T1000 (cell line): ENCODE measurements around the gene TMEM135.
"Not testable (repeated sequence)": the region's sequence is repeated elsewhere in the genome, so short reads cannot be mapped to it uniquely, and the experiment has no call there.

Source experiments
- DNase-seq: peaks from one replicate; lab custom pipeline; 2025; ENCODE audit warnings: mixed read lengths; lab: John Stamatoyannopoulos, UW

TMEM135 gene

GRCh38 chr11:87141980-87142514 lies 104.3 kb downstream of the TMEM135 start:
- DNase-seq, result no peak

- no peak for DNase-seq
Measured at GRCh38 chr11:87142594-87142993, 104.9 kb downstream of the TMEM135 start.

DNA sequence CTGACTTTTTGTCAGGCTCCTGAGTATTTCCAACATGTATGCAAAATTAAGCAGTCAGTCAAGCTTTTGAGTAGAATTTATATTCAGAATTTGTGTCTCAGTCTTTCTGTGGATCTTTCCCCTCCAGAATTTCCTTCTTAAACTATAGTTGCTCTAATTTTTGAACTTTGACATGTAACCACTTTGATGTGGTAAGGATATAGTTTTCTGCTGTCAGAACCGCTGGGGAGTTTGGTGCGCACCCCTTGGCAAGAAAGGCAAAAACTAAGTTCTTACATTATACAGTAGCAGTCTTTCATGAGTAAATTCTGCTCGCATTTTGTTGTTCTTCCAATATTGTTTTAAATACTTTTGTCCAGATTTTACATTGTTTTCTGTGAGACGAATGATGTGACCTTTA lies 105.9 kb downstream of the TMEM135 start:
- DNase-seq, result no peak

- no peak for DNase-seq
Measured at GRCh38 chr11:87144252-87144651, 106.5 kb downstream of the TMEM135 start.

DNA sequence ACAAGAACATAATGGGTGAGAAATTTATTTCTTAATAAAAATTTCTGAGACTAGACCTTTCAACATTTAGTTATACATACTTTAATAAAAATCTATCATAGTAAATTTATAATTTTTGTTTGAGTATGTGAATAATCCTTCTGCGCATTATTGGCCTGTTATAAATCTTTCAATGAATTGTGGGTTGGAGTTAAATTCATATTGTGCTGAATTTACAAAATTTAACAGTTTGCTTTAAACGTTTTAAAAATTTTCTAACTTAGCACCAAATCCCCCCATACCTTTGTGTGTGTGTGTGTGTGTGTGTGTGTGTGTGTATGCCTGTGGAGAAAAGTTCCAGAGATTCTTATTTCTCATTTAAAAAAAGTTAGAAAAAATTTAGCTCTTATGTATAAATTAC lies 111.0 kb downstream of the TMEM135 start:
- no peak for DNase-seq

DNA sequence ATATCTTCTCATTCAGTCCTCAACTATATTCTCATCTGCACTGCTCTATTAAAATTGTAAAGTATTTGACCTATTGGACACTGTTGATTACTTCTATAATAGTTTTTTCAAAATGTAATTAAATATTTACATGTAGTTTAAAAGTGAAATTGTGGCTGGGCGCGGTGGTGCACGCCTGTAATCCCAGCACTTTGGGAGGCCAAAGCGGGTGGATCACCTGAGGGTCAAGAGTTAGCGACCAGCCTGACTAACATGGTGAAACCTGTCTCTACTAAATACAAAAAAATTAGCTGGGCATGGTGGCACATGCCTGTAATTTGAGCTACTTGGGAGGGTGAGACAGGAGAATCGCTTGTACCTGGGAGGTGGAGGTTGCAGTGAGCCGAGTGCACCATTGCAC lies 112.0 kb downstream of the TMEM135 start:
- not testable (repeated sequence) for DNase-seq

GRCh38 chr11:87150936-87151335 lies 113.2 kb downstream of the TMEM135 start:
- DNase-seq, result no peak

- no peak for DNase-seq
Measured at GRCh38 chr11:87154246-87154645, 116.5 kb downstream of the TMEM135 start.

GRCh38 chr11:87156970-87157369 lies 119.2 kb downstream of the TMEM135 start:
- DNase-seq, result no peak

GRCh38 chr11:87169076-87169475 lies 131.3 kb downstream of the TMEM135 start:
- not testable (repeated sequence) for DNase-seq

GRCh38 chr11:87173185-87174039 lies 135.7 kb downstream of the TMEM135 start:
- DNase-seq, result no peak

DNA sequence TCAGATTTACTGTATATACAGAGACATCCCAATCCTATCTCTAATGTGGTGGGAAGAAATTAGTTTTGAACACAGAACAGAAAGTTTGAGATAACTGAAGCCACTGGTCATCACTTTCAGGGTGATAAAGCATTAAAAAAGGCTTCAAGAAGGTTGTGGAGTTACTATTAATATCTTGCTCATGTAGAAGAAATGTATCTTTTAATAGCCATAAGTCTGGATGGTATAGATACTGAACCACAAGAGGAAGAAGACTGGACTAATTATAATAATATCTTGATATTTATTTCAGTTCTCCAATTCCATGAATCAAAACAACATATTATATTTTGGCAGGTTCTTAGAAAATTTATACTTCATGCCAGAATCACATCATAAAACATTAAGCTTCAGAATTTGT lies 137.1 kb downstream of the TMEM135 start:
- no peak for DNase-seq

DNA sequence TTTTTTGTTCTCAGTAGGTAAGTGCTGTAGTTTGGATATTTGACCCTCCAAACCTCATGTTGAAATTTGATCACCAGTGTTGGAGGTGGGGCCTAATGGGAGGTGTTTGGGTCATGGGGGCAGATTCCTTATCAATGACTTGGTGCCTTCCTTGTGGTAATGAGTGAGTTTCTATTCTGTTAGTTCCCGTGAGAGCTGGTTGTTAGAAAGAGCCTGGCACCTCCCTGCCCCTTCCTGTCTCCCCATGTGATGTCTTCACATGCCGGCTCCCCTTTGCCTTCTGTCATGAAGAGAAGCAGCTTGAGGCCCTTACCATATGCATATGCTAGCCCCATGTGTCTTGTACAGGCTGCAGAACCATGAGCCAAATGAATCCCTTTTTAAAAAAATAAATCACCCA lies 138.3 kb downstream of the TMEM135 start:
- DNase-seq, result no peak

- no peak for DNase-seq
Measured at GRCh38 chr11:87179621-87180020, 141.9 kb downstream of the TMEM135 start.

- DNase-seq, result no peak
Measured at GRCh38 chr11:87180742-87181141, 143.0 kb downstream of the TMEM135 start.

DNA sequence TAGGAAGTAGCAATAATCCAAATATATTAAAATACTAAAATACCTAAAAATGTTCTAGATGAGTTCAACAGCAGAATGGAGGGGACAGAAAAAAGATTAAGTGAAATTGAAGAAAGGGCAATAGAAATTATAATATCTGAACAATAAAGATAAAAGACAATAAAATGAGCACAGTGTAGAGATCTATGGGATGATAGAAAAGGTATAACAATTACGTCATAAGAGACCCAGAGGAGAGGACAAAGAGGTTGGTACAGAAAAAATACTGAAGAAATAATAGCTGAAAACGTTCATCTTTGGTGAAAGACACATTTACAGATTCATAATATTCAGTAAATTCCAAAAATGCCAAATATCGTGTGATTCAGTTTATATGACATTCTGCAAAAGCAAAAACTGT lies 143.4 kb downstream of the TMEM135 start:
- no peak for DNase-seq

- no peak for DNase-seq
Measured at GRCh38 chr11:87185228-87185627, 147.5 kb downstream of the TMEM135 start.

DNA sequence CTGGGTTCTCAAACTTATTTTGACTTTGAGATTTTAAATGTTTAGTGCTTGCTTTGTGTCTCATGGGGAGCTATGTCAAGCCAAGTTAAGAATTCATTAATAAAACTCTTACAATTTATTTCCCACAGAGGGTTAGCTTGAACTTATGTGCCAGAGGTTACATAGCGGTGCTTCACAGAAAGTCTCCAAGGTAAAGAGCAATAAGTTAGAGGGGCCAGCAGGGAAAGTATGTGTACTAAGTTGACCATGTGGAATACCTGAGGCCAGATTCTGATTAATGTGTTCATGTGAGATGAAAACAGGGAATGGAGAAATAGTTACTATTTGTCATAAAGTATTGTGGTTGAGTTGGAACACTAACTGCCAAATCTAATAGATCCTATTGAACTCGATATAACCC lies 149.3 kb downstream of the TMEM135 start:
- no peak for DNase-seq

DNA sequence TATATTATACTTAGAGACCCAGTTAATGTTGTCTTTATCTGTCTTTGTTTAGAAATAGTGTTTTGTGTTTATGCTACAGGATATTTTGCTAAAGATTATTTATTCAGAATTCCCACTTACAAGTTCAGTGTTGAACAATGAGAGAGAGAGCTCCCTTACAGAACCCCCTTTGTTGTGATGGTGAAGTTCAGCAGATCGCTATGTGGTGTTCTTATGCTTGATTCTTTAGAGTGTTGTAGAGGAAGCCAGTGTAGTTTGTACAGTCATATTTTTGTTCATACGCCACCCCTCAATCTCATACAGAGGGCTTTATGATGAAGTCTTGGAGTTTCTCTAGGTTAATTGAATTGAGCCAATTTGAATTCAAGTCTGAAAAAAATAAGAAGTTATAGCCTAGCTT lies 150.2 kb downstream of the TMEM135 start:
- DNase-seq, result no peak

DNA sequence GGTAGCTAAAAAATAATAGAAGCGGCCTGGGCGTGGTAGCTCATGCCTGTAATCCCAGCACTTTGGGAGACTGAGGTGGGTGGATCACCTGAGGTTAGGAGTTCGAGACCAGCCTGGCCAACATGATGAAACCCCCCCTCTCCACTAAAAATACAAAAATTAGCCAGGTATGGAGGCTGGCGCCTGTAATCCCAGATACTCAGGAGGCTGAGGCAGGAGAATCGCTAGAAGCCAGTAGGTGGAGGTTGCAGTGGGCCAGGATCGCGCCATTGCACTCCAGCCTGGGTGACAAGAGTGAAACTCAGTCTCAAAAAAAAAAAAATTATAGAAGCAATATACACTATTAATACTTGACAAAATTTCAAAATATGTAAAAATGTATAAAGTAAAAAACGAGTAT lies 150.7 kb downstream of the TMEM135 start:
- not testable (repeated sequence) for DNase-seq

- DNase-seq, result not testable (repeated sequence)
Measured at GRCh38 chr11:87188921-87189320, 151.2 kb downstream of the TMEM135 start.

- DNase-seq, result no peak
Measured at GRCh38 chr11:87190071-87190470, 152.3 kb downstream of the TMEM135 start.

DNA sequence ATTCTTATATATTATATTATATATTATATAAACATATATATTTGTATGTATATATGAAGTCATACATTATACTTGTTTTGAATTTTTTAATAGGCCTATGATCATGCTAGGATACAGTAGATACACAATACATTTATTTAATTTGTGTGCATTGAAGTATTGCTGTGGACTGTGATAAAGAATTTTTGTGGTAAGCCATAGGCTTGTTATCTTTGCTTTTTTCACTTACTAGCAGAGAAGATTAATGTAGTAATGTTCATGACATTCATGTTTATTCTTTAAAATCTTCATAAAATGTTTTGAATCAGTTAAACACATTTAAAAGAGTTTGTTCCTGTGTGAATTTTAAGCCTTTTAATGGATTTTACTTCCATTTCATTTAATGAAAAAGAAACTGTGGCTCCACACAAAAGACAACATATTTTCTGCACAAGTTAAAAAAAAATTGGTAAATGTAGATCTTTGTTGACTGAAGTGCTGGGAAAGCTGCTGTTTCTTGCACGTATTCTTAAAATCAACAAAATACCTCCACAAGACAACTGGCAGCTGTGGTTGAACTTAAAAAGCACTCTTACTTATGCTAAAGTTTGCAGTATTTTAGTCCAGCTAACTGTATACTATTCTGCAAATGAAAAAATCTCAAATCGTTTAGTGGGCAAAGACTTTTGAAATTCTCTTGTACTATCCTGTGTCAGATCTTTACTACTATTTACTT lies 156.2 kb downstream of the TMEM135 start:
- DNase-seq, result no peak
